ENCODE results near the gene KLLN. TPM values are rescaled to one million over a fixed set of nuclear protein-coding genes. Genes with fewer than 3 reads are reported as not detected.
"Not testable (repeated sequence)": the region's sequence is repeated elsewhere in the genome, so short reads cannot be mapped to it uniquely, and the experiment has no call there.

KLLN gene
- total RNA-seq, 1 donor from 2014 or later = 0.41 TPM

GRCh38 chr10:87887146-87887545 lies 23.8 kb upstream of the KLLN start:
- intact Hi-C loops (cut with DNase I) = no loop called here
- no peaks in the 10 kb centered on the region for H3K27me3 ChIP-seq
- H3K36me3 ChIP-seq = peaks cover 12% of the 10 kb centered on the region
- no peak for TF ChIP-seq CTCF (IDR thresholded peaks at IDR 0.05)
- H3K4me1 ChIP-seq = peaks cover 4% of the 10 kb centered on the region
- H3K4me3 ChIP-seq = no peak overlapping the region
- H3K27ac ChIP-seq = no peak overlapping the region
- DNase-seq (no peak), ATAC-seq (no peak)
- H3K9me3 ChIP-seq = no peaks in the 10 kb centered on the region

DNA sequence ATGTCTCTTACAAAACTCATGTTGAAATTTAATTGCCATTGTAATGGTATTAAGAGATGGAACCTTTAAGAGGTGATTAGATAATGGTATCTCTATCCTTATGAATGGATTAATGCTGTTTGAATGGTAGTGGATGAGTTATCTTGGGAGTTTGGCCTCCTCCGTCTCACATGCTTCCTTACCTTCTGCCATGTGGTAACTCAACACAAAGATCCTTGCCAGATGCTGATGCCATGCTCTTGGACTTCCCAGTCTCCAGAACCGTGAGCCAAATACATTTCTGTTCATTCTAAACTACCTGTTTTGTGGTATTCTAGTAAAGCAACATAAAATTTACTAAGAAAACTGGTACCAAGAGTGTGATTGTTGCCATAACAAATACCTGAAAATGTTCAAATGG lies 23.3 kb upstream of the KLLN start:
- Histone ChIP-seq H3K27ac (no peak overlapping the region), H3K4me3 (no peak overlapping the region), H3K27me3 (no peaks in the 10 kb centered on the region), H3K9me3 (no peaks in the 10 kb centered on the region), H3K4me1 (peaks cover 4% of the 10 kb centered on the region), H3K36me3 (peaks cover 12% of the 10 kb centered on the region)
- intact Hi-C loops (cut with DNase I) = no loop called here
- no peak for DNase-seq
- TF ChIP-seq CTCF (IDR thresholded peaks at IDR 0.05) = no peak
- no peak for ATAC-seq

GRCh38 chr10:87882555-87883294 lies 19.4 kb upstream of the KLLN start:
- Histone ChIP-seq H3K4me3 (no peak overlapping the region), H3K4me1 (peaks cover 4% of the 10 kb centered on the region), H3K9me3 (no peaks in the 10 kb centered on the region), H3K27me3 (no peaks in the 10 kb centered on the region), H3K27ac (no peak overlapping the region), H3K36me3 (peaks cover 12% of the 10 kb centered on the region)
- no peak for ATAC-seq
- DNase-seq = no peak
- no peak for TF ChIP-seq CTCF (IDR thresholded peaks at IDR 0.05)
- intact Hi-C loops (cut with DNase I) = no loop called here

- H3K36me3 ChIP-seq = peaks cover 12% of the 10 kb centered on the region
- H3K4me1 ChIP-seq = peaks cover 11% of the 10 kb centered on the region
- DNase-seq; H3K27me3 ChIP-seq; H3K4me3 ChIP-seq; ATAC-seq; intact Hi-C loops (cut with DNase I); H3K9me3 ChIP-seq; H3K27ac ChIP-seq: not testable (repeated sequence)
Measured at GRCh38 chr10:87881373-87882059, 18.2 kb upstream of the KLLN start.

DNA sequence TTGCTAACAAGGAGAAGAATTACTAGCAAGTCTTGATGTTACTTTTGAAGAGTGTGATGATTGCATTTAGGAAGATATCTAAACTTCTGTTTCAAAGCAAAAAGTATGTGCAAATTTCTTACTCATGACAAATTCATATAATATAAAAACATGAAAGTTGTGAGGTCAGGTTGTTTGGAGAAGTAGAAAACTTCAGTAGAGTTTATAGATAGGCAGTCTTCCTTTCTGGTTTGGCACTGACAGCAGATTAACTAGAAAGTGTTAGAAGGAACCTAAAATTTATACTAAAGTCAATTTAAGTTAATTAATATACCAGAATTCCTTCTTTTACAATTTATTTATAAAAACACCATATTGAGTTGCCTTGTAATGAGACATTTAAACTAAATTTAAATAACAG lies 17.0 kb upstream of the KLLN start:
- Histone ChIP-seq H3K27ac (no peak overlapping the region), H3K9me3 (no peaks in the 10 kb centered on the region), H3K4me1 (peaks cover 22% of the 10 kb centered on the region), H3K36me3 (peaks cover 2% of the 10 kb centered on the region), H3K27me3 (no peaks in the 10 kb centered on the region), H3K4me3 (no peak overlapping the region)
- ATAC-seq (no peak), DNase-seq (no peak)
- TF ChIP-seq CTCF (IDR thresholded peaks at IDR 0.05) = no peak
- intact Hi-C loops (cut with DNase I) = no loop called here

GRCh38 chr10:87878664-87879459 lies 15.5 kb upstream of the KLLN start:
- Histone ChIP-seq H3K4me1 (peaks cover 36% of the 10 kb centered on the region), H3K27ac (no peak overlapping the region), H3K9me3 (no peaks in the 10 kb centered on the region), H3K4me3 (no peak overlapping the region), H3K27me3 (no peaks in the 10 kb centered on the region), H3K36me3 (no peaks in the 10 kb centered on the region)
- no peak for ATAC-seq
- DNase-seq = no peak
- intact Hi-C loops (cut with DNase I) = no loop called here
- no peak for TF ChIP-seq CTCF (IDR thresholded peaks at IDR 0.05)
